ENCODE results near the gene TFDP1.
"Not testable (repeated sequence)": the region's sequence is repeated elsewhere in the genome, so short reads cannot be mapped to it uniquely, and the experiment has no call there.

The TFDP1 gene

GRCh38 chr13:113621498-113621897 lies 36.9 kb downstream of the TFDP1 start:
- H3K4me3 ChIP-seq (replicated peaks in 1 of 2; ENCODE audit: low read depth in 2 of 2, low read length in 2 of 2) = not testable (repeated sequence)
- TF ChIP-seq, protein P1, sequence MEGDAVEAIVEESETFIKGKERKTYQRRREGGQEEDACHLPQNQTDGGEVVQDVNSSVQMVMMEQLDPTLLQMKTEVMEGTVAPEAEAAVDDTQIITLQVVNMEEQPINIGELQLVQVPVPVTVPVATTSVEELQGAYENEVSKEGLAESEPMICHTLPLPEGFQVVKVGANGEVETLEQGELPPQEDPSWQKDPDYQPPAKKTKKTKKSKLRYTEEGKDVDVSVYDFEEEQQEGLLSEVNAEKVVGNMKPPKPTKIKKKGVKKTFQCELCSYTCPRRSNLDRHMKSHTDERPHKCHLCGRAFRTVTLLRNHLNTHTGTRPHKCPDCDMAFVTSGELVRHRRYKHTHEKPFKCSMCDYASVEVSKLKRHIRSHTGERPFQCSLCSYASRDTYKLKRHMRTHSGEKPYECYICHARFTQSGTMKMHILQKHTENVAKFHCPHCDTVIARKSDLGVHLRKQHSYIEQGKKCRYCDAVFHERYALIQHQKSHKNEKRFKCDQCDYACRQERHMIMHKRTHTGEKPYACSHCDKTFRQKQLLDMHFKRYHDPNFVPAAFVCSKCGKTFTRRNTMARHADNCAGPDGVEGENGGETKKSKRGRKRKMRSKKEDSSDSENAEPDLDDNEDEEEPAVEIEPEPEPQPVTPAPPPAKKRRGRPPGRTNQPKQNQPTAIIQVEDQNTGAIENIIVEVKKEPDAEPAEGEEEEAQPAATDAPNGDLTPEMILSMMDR (IDR thresholded peaks at IDR 0.05; ENCODE audit: low read depth, low read length) = peak; percentile 28
- peak in 1 of 2 donors; percentile 20 for DNase-seq (ENCODE audit: low read depth in 2 of 2)

- not testable (repeated sequence) for H3K4me3 ChIP-seq (replicated peaks in 1 of 2; ENCODE audit: low read depth in 2 of 2, low read length in 2 of 2); DNase-seq (ENCODE audit: low read depth in 2 of 2)
Observed at GRCh38 chr13:113621986-113622550, 37.5 kb downstream of the TFDP1 start.

GRCh38 chr13:113622791-113623490 lies 38.4 kb downstream of the TFDP1 start:
- no peak overlapping the region for H3K4me3 ChIP-seq (replicated peaks in 1 of 2; ENCODE audit: low read depth in 2 of 2, low read length in 2 of 2)
- TF ChIP-seq, protein P1 (IDR thresholded peaks at IDR 0.05; ENCODE audit: low read depth, low read length) = no peak
- no peak for DNase-seq (ENCODE audit: low read depth in 2 of 2)

- DNase-seq (ENCODE audit: low read depth in 2 of 2) = peak in 1 of 2 donors; percentile 15
- TF ChIP-seq, protein P1 (IDR thresholded peaks at IDR 0.05; ENCODE audit: low read depth, low read length) = no peak
Observed at GRCh38 chr13:113623491-113624234, 39.1 kb downstream of the TFDP1 start.

GRCh38 chr13:113624235-113624587 lies 39.7 kb downstream of the TFDP1 start:
- DNase-seq (ENCODE audit: low read depth in 2 of 2) = no peak

More at GRCh38 chr13:113623491-113624234, 39.1 kb downstream of the TFDP1 start:
- H3K4me3 ChIP-seq (replicated peaks in 1 of 2; ENCODE audit: low read depth in 2 of 2, low read length in 2 of 2) = no peak overlapping the region

GRCh38 chr13:113624640-113625304 lies 40.2 kb downstream of the TFDP1 start:
- DNase-seq (ENCODE audit: low read depth in 2 of 2); H3K4me3 ChIP-seq (replicated peaks in 1 of 2; ENCODE audit: low read depth in 2 of 2, low read length in 2 of 2): not testable (repeated sequence)

More at GRCh38 chr13:113624235-113624587, 39.7 kb downstream of the TFDP1 start:
- TF ChIP-seq, protein P1 (IDR thresholded peaks at IDR 0.05; ENCODE audit: low read depth, low read length) = no peak
- no peak overlapping the region for H3K4me3 ChIP-seq (replicated peaks in 1 of 2; ENCODE audit: low read depth in 2 of 2, low read length in 2 of 2)

DNA sequence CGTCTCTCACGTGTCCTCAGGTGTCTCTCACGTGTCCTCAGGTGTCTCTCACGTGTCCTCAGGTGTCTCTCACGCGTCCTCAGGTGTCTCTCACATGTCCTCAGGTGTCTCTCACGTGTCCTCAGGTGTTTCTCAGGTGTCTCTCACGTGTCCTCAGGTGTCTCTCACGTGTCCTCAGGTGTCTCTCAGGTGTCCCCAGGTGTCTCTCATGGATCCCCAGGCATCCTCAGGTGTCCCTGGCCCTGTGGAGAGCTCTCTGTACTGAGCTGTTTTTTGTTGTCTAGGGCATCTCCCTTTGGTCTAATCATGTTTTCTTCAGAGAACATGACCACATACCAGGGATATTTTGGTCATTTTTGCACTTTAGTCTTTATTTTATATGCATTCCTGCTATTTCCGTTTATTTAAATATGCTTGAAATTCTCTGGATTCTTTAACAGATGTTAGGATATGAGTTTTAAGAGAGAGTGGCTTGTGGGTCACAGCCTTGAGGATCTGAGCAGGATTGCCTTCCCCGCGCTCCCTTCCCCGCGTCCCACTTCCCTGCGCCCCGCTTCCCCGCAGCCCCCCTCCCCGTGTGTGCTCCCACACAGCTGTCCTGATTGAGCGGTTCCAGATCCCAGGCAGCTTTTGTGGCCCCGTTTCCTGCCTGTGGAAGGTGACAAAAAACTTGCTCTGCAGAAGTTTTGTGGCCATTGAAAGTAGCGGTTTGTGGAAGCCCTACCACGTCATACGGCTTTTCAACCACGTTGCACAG lies 41.6 kb downstream of the TFDP1 start:
- DNase-seq (ENCODE audit: low read depth in 2 of 2) = peak; percentile 47 to 48
- TF ChIP-seq, protein P1 (IDR thresholded peaks at IDR 0.05; ENCODE audit: low read depth, low read length) = no peak
- H3K4me3 ChIP-seq (replicated peaks in 1 of 2; ENCODE audit: low read depth in 2 of 2, low read length in 2 of 2) = no peak overlapping the region
